Measurements from ENCODE around the gene HOGA1.

Gene HOGA1

GRCh38 chr10:97618733-97619132 lies 34.5 kb downstream of the HOGA1 start:
- no peak for DNase-seq (ENCODE audit: low spot score)
- TF ChIP-seq CTCF (conservative IDR thresholded peaks at IDR 0.05; ENCODE audit: low read depth), result no peak
- ChIA-PET POLR2A (ENCODE audit: low non-redundant PET) (no interaction called here), CTCF (interaction anchor here (0.6 kb wide), 2 partner anchors 121 to 187 kb away, joined by 3 read pairs; no protein-coding TSS in a partner anchor)
- H3K27ac ChIP-seq, result no peak overlapping the region

GRCh38 chr10:97623277-97623676 lies 39.1 kb downstream of the HOGA1 start:
- ChIA-PET CTCF (interaction anchor here (0.8 kb wide), 2 partner anchors 10 to 12 kb away, joined by 3 read pairs; no protein-coding TSS in a partner anchor), POLR2A (ENCODE audit: low non-redundant PET) (no interaction called here)
- no peak for DNase-seq (ENCODE audit: low spot score)
- no peak for TF ChIP-seq CTCF (conservative IDR thresholded peaks at IDR 0.05; ENCODE audit: low read depth)
- H3K27ac ChIP-seq, result no peak overlapping the region

- ChIA-PET CTCF (interaction anchor here (0.7 kb wide), 2 partner anchors 15 to 30 kb away, joined by 3 read pairs; no protein-coding TSS in a partner anchor), POLR2A (ENCODE audit: low non-redundant PET) (no interaction called here)
- no peak for TF ChIP-seq CTCF (conservative IDR thresholded peaks at IDR 0.05; ENCODE audit: low read depth)
- H3K27ac ChIP-seq, result no peak overlapping the region
- DNase-seq (ENCODE audit: low spot score), result no peak
Measured at GRCh38 chr10:97627731-97628130, 43.5 kb downstream of the HOGA1 start.

GRCh38 chr10:97628228-97628627 lies 44.0 kb downstream of the HOGA1 start:
- DNase-seq (ENCODE audit: low spot score), result no peak
- H3K27ac ChIP-seq, result no peak overlapping the region
- ChIA-PET CTCF (interaction anchor here (1.0 kb wide), 1 partner anchor 12 kb away, joined by 4 read pairs; the partner anchor contains the start of gene PI4K2A), POLR2A (ENCODE audit: low non-redundant PET) (interaction anchor here (0.7 kb wide), 1 partner anchor 17 kb away, joined by 3 read pairs; no protein-coding TSS in a partner anchor)
- no peak for TF ChIP-seq CTCF (conservative IDR thresholded peaks at IDR 0.05; ENCODE audit: low read depth)

GRCh38 chr10:97629289-97629688 lies 45.1 kb downstream of the HOGA1 start:
- DNase-seq (ENCODE audit: low spot score), result no peak
- TF ChIP-seq CTCF (conservative IDR thresholded peaks at IDR 0.05; ENCODE audit: low read depth), result no peak
- POLR2A ChIA-PET (ENCODE audit: low non-redundant PET), result no interaction called here
- CTCF ChIA-PET, result interaction anchor here (1.0 kb wide), 1 partner anchor 11 kb away, joined by 4 read pairs; the partner anchor contains the start of gene PI4K2A
- no peak overlapping the region for H3K27ac ChIP-seq

GRCh38 chr10:97631098-97631497 lies 46.9 kb downstream of the HOGA1 start:
- H3K27ac ChIP-seq, result no peak overlapping the region
- POLR2A ChIA-PET (ENCODE audit: low non-redundant PET), result no interaction called here
- CTCF ChIA-PET, result interaction anchor here (0.7 kb wide), 1 partner anchor 60 kb away, joined by 3 read pairs; no protein-coding TSS in a partner anchor
- TF ChIP-seq CTCF (conservative IDR thresholded peaks at IDR 0.05; ENCODE audit: low read depth), result no peak
- no peak for DNase-seq (ENCODE audit: low spot score)

All from RWPE1 (cell line).